Keratinocyte (primary cell): ENCODE results near the gene TIGD4. TPM values are rescaled to one million over a fixed set of nuclear protein-coding genes. Genes with fewer than 3 reads are reported as not detected.

Source experiments
- DNase-seq: peaks from one replicate; pipeline ENCODE4 v3.0.0-alpha.2; 2011; ENCODE audit warnings: low read depth, missing footprints, low spot score
- FAIRE-seq: peaks from 2 replicates; lab custom pipeline; 2011; peaks lifted over from hg19 to GRCh38; lab: Jason Lieb, UNC
- H2AFZ ChIP-seq: 2 replicates; pipeline ENCODE4 v1.6.0; 2012; ENCODE audit warnings: low read length, control low read depth, inconsistent platforms; ENCODE audit not compliant: control insufficient read depth
- H3K27ac ChIP-seq: 2 replicates; pipeline ENCODE4 v1.5.1; 2011; ENCODE audit warnings: low read length; ENCODE audit not compliant: control insufficient read depth, insufficient read depth
- H3K27me3 ChIP-seq: 3 replicates; pipeline ENCODE4 v1.6.0; 2011; ENCODE audit warnings: low read length; ENCODE audit not compliant: control insufficient read depth, insufficient read depth; ENCODE audit errors: extremely low read depth
- H3K36me3 ChIP-seq, 2 experiments: 2 replicates in 1 of 2; 3 replicates in 1 of 2; pipeline ENCODE4 v1.5.1; 2011; ENCODE audit warnings: low read length in 2 of 2, mild to moderate bottlenecking in 1 of 2; ENCODE audit not compliant: control insufficient read depth in 2 of 2, insufficient read depth in 2 of 2; ENCODE audit errors: extremely low read depth in 1 of 2
- H3K4me1 ChIP-seq: 3 replicates; pipeline ENCODE4 v1.5.1; 2011; ENCODE audit warnings: low read length; ENCODE audit not compliant: control insufficient read depth, insufficient read depth; ENCODE audit errors: extremely low read depth
- H3K4me2 ChIP-seq: 3 replicates; pipeline ENCODE4 v1.6.0; 2011; ENCODE audit warnings: low read depth, low read length; ENCODE audit not compliant: control insufficient read depth, insufficient read depth; ENCODE audit errors: extremely low read depth
- H3K4me3 ChIP-seq, 3 experiments: fragments of 200-600 bp in 1 of 3; sonication (generic) in 1 of 3; 2 replicates in 2 of 3; 3 replicates in 1 of 3; pipeline ENCODE4 v1.5.1; 2011 to 2016; ENCODE audit warnings: low read length in 3 of 3, mild to moderate bottlenecking in 3 of 3, control low read depth in 2 of 3, inconsistent platforms in 1 of 3, low read depth in 1 of 3, mixed read lengths in 1 of 3, mixed run types in 1 of 3, moderate library complexity in 1 of 3; ENCODE audit not compliant: control insufficient read depth in 2 of 3, insufficient read depth in 2 of 3; ENCODE audit errors: extremely low read depth in 1 of 3
- H3K79me2 ChIP-seq: 2 replicates; pipeline ENCODE4 v1.6.0; 2012; ENCODE audit warnings: low read length; ENCODE audit not compliant: control insufficient read depth, insufficient read depth
- H3K9ac ChIP-seq: 3 replicates; pipeline ENCODE4 v1.6.0; 2011; ENCODE audit warnings: low read length; ENCODE audit not compliant: control insufficient read depth, insufficient read depth; ENCODE audit errors: extremely low read depth
- H3K9me1 ChIP-seq: 3 replicates; pipeline ENCODE4 v1.6.0; 2011; ENCODE audit warnings: low read length; ENCODE audit not compliant: control insufficient read depth, insufficient read depth; ENCODE audit errors: extremely low read depth
- H3K9me3 ChIP-seq: 2 replicates; pipeline ENCODE4 v1.5.1; 2012; ENCODE audit warnings: low read depth, low read length; ENCODE audit not compliant: control insufficient read depth
- H4K20me1 ChIP-seq: 3 replicates; pipeline ENCODE4 v1.6.0; 2011; ENCODE audit warnings: low read length; ENCODE audit not compliant: control insufficient read depth, insufficient read depth; ENCODE audit errors: extremely low read depth
- EZH2 ChIP-seq: IDR thresholded peaks from one replicate; pipeline ENCODE4 v1.6.1; 2012; ENCODE audit warnings: inconsistent platforms, mild to moderate bottlenecking, low read length, moderate library complexity
- dilution Hi-C: fragments of 300-500 bp; cut with MboI; formaldehyde crosslinking; loops from one replicate; pipeline ENCODE4 v1.7.0; 2020; ENCODE audit warnings: low sequenced_read_pairs; ENCODE audit not compliant: extremely low pct_ligation_motif_present
- polyA plus RNA-seq, 5 experiments: library from polyadenylated mRNA; depleted of rRNA in 3 of 5; stranded (reverse) in 3 of 5; stranded (forward) in 1 of 5; unstranded in 1 of 5; fragments of >200 nt; gene quantifications; 1 replicate in 1 of 5; 2 replicates in 3 of 5; 3 replicates in 1 of 5; pipeline versions ENCODE4 v1.2.1 to v1.2.3, GENCODE V29; 2011 to 2012; ENCODE audit warnings: missing spikeins in 2 of 5, low read depth in 1 of 5, low replicate concordance in 1 of 5
- TF ChIP-seq, protein P1 (sequence below), 3 experiments: IDR thresholded peaks in 1 of 3; conservative IDR thresholded peaks in 1 of 3; optimal IDR thresholded peaks in 1 of 3; 2 replicates in 2 of 3; 3 replicates in 1 of 3; pipeline versions ENCODE3 to v1.5.1; 2011; ENCODE audit warnings: low read length in 3 of 3, mild to moderate bottlenecking in 3 of 3, moderate library complexity in 2 of 3, control low read depth in 1 of 3, inconsistent platforms in 1 of 3; ENCODE audit not compliant: insufficient read depth in 2 of 3; ENCODE audit errors: extremely low read depth in 1 of 3

The TIGD4 gene
- polyA plus RNA-seq, 1 donor (not counting 4 experiments of a cell fraction or from before 2014, with no cell fraction given) = 0.21 TPM

DNA sequence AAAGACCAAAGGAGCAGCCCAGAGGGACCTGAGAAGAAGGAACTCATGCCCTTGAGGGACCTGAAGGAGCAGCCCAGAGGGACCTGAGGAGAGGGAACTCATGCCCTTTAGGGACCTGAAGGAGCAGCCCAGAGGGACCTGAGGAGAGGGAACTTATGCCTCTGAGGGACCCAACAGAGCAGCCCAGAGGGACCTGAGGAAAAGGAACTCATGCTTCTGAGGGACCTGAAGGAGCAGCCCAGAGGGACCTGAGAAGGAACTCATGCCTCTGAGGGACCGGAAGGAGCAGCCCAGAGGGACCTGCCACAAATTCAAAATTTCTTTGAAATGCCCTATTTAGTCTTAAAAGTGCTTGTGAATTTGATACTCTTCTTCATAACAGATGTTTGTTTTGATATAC lies 51.2 kb downstream of the TIGD4 start:
- no peaks in the 10 kb centered on the region for H4K20me1 ChIP-seq
- H3K4me3 ChIP-seq = no peak overlapping the region
- no peak overlapping the region for H3K27ac ChIP-seq
- dilution Hi-C loops = no loop called here
- no peaks in the 10 kb centered on the region for H3K36me3 ChIP-seq
- FAIRE-seq (no peak), DNase-seq (no peak)
- no peaks in the 10 kb centered on the region for H3K79me2 ChIP-seq
- no peaks in the 10 kb centered on the region for H3K9me3 ChIP-seq
- H3K27me3 ChIP-seq = no peaks in the 10 kb centered on the region
- no peak overlapping the region for H3K4me2 ChIP-seq
- H3K4me1 ChIP-seq = peaks cover 7% of the 10 kb centered on the region
- H3K9me1 ChIP-seq = no peaks in the 10 kb centered on the region
- H3K9ac ChIP-seq = no peak overlapping the region
- TF ChIP-seq EZH2 = no peak
- TF ChIP-seq, protein P1, sequence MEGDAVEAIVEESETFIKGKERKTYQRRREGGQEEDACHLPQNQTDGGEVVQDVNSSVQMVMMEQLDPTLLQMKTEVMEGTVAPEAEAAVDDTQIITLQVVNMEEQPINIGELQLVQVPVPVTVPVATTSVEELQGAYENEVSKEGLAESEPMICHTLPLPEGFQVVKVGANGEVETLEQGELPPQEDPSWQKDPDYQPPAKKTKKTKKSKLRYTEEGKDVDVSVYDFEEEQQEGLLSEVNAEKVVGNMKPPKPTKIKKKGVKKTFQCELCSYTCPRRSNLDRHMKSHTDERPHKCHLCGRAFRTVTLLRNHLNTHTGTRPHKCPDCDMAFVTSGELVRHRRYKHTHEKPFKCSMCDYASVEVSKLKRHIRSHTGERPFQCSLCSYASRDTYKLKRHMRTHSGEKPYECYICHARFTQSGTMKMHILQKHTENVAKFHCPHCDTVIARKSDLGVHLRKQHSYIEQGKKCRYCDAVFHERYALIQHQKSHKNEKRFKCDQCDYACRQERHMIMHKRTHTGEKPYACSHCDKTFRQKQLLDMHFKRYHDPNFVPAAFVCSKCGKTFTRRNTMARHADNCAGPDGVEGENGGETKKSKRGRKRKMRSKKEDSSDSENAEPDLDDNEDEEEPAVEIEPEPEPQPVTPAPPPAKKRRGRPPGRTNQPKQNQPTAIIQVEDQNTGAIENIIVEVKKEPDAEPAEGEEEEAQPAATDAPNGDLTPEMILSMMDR (optimal IDR thresholded peaks at IDR 0.05 in 1 of 3, IDR thresholded peaks at IDR 0.05 in 1 of 3, conservative IDR thresholded peaks at IDR 0.05 in 1 of 3; ENCODE audit: extremely low read depth in 1 of 3, insufficient read depth in 2 of 3, low read length in 3 of 3) = no peak
- H2AFZ ChIP-seq = no peak overlapping the region

DNA sequence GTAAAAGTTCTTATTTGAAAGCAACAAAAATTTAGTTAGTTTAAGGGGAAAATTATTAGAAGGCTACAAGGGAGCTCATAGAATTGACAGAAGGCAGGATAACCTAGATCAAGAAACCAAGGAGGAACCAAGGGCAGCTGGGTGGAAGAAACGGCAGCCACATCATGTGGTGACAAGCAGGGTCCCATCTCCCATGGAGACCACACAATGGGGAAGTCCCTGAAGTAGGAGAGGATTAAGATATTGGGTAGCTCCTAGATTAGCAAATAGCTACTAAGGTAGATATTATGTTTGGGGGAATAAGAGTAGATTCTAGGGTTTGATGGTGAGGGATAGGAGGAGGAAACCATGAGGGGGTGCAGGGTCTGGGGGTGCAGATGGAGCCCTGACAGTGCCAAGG lies 51.7 kb downstream of the TIGD4 start:
- Histone ChIP-seq H3K9me1 (no peaks in the 10 kb centered on the region), H3K4me2 (no peak overlapping the region), H2AFZ (no peak overlapping the region), H3K36me3 (no peaks in the 10 kb centered on the region), H4K20me1 (no peaks in the 10 kb centered on the region), H3K9me3 (no peaks in the 10 kb centered on the region), H3K27me3 (no peaks in the 10 kb centered on the region), H3K4me1 (peaks cover 7% of the 10 kb centered on the region), H3K79me2 (no peaks in the 10 kb centered on the region), H3K4me3 (no peak overlapping the region), H3K27ac (no peak overlapping the region), H3K9ac (no peak overlapping the region)
- dilution Hi-C loops = no loop called here
- no peak for DNase-seq
- FAIRE-seq = no peak
- TF ChIP-seq, protein P1 (optimal IDR thresholded peaks at IDR 0.05 in 1 of 3, IDR thresholded peaks at IDR 0.05 in 1 of 3, conservative IDR thresholded peaks at IDR 0.05 in 1 of 3; ENCODE audit: extremely low read depth in 1 of 3, insufficient read depth in 2 of 3, low read length in 3 of 3) = no peak
- TF ChIP-seq EZH2 = no peak
